GM23248 (cell line): ENCODE measurements around the gene RAI14. TPM values are rescaled to one million over a fixed set of nuclear protein-coding genes. Genes with fewer than 3 reads are reported as not detected.

ENCODE experiments used
- DNase-seq: peaks from one replicate; pipeline ENCODE4 v3.0.0-alpha.2; 2015
- H2AFZ ChIP-seq: fragments of 200-600 bp; sonication (generic); 2 replicates; pipeline ENCODE4 v1.6.1; 2016; ENCODE audit warnings: antibody characterized with exemption
- H3F3A ChIP-seq: fragments of 200-600 bp; sonication (generic); 2 replicates; pipeline ENCODE4 v1.6.1; 2016; ENCODE audit warnings: mild to moderate bottlenecking, antibody characterized with exemption, mixed run types; ENCODE audit not compliant: insufficient read depth
- H3K27ac ChIP-seq: fragments of 200-600 bp; sonication (generic); 2 replicates; pipeline ENCODE4 v1.5.1; 2016; ENCODE audit warnings: mild to moderate bottlenecking
- H3K27me3 ChIP-seq: fragments of 200-600 bp; sonication (generic); replicated peaks from 2 replicates; pipeline ENCODE4 v1.6.1; 2016; ENCODE audit warnings: mild to moderate bottlenecking; ENCODE audit not compliant: insufficient read depth
- H3K36me3 ChIP-seq: fragments of 200-600 bp; sonication (generic); 2 replicates; pipeline ENCODE4 v1.6.1; 2016; ENCODE audit warnings: low read depth, mild to moderate bottlenecking
- H3K4me1 ChIP-seq: fragments of 200-600 bp; sonication (generic); 2 replicates; pipeline ENCODE4 v1.6.1; 2016; ENCODE audit warnings: mild to moderate bottlenecking; ENCODE audit not compliant: insufficient read depth
- H3K4me2 ChIP-seq: fragments of 200-600 bp; sonication (generic); one replicate; pipeline ENCODE4 v1.6.1; 2016; ENCODE audit warnings: mild to moderate bottlenecking; ENCODE audit not compliant: unreplicated experiment
- H3K4me3 ChIP-seq: fragments of 200-600 bp; sonication (generic); 2 replicates; pipeline ENCODE4 v1.5.1; 2016; ENCODE audit warnings: mild to moderate bottlenecking
- H3K79me2 ChIP-seq: fragments of 200-600 bp; sonication (generic); 2 replicates; pipeline ENCODE4 v1.6.1; 2016; ENCODE audit warnings: mild to moderate bottlenecking; ENCODE audit not compliant: insufficient read depth
- H3K9ac ChIP-seq: fragments of 200-600 bp; sonication (generic); 2 replicates; pipeline ENCODE4 v1.6.1; 2016; ENCODE audit warnings: mild to moderate bottlenecking
- H3K9me2 ChIP-seq: fragments of 200-600 bp; sonication (generic); 2 replicates; pipeline ENCODE4 v1.6.1; 2016; ENCODE audit warnings: mixed run types, mild to moderate bottlenecking, moderate library complexity; ENCODE audit not compliant: insufficient read depth
- H3K9me3 ChIP-seq: fragments of 200-600 bp; sonication (generic); one replicate; pipeline ENCODE4 v1.6.1; 2017; ENCODE audit warnings: low read depth
- H4K20me1 ChIP-seq: fragments of 200-600 bp; sonication (generic); 2 replicates; pipeline ENCODE4 v1.6.0; 2016; ENCODE audit not compliant: insufficient read depth
- EZH2 ChIP-seq: fragments of 200-600 bp; sonication (generic); IDR thresholded peaks from 2 replicates; pipeline ENCODE4 v1.6.1; 2018; ENCODE audit warnings: antibody characterized with exemption, mild to moderate bottlenecking; ENCODE audit not compliant: insufficient read depth, poor library complexity, severe bottlenecking
- EZH2phosphoT487 ChIP-seq: fragments of 200-600 bp; sonication (generic); IDR thresholded peaks from 2 replicates; pipeline ENCODE4 v1.6.1; 2018; ENCODE audit warnings: antibody characterized with exemption, moderate library complexity, mild to moderate bottlenecking, low read depth; ENCODE audit not compliant: insufficient read depth
- WGBS, 2 experiments: methylation state at CpG; one replicate each; pipeline ENCODE4 v1.1.6; 2015 to 2017; ENCODE audit warnings: low lambda C conversion rate in 2 of 2, low coverage in 1 of 2; ENCODE audit errors: missing lambda C conversion rate in 2 of 2; 5-methylcytosine and 5-hydroxymethylcytosine counted together
- in situ Hi-C: fragments of 300-500 bp; cut with MboI; formaldehyde crosslinking; loops from 2 replicates; pipeline ENCODE4 v1.15.0; 2020
- polyA plus RNA-seq: library from polyadenylated mRNA; unstranded; fragments of >200 nt; fragmentation: Nextera tagmentation; extraction: Ambion mirVana; gene quantifications from 2 replicates; pipeline ENCODE4 v1.2.1, GENCODE V29; 2016
- total RNA-seq: library from RNA; depleted of rRNA; stranded (reverse); fragments of >200 nt; shearing (Covaris generic); gene quantifications from 2 replicates; pipeline ENCODE4 v1.2.3, GENCODE V29; 2014

RAI14 gene
- total and polyA plus RNA-seq, 2 experiments from 2014 or later = 116 to 124 TPM

- 85 to 97% methylated on average over 2 of the region's 2 CpGs for WGBS, 2 experiments
- Histone ChIP-seq H3K9me3 (no peaks in the 10 kb centered on the region), H3K4me2 (no peak overlapping the region), H3K79me2 (no peaks in the 10 kb centered on the region), H2AFZ (no peak overlapping the region), H3K9me2 (no peaks in the 10 kb centered on the region), H3K27me3 (no peaks in the 10 kb centered on the region), H3K36me3 (no peaks in the 10 kb centered on the region), H4K20me1 (no peaks in the 10 kb centered on the region), H3K27ac (no peak overlapping the region), H3K9ac (no peak overlapping the region), H3K4me3 (no peak overlapping the region), H3F3A (no peaks in the 10 kb centered on the region), H3K4me1 (no peaks in the 10 kb centered on the region)
- DNase-seq = no peak
- in situ Hi-C loops = no loop called here
- TF ChIP-seq EZH2 = no peak
- TF ChIP-seq EZH2phosphoT487 = no peak
These were observed 192.1 kb downstream of the RAI14 start for GRCh38 chr5:34848230-34848629.

DNA sequence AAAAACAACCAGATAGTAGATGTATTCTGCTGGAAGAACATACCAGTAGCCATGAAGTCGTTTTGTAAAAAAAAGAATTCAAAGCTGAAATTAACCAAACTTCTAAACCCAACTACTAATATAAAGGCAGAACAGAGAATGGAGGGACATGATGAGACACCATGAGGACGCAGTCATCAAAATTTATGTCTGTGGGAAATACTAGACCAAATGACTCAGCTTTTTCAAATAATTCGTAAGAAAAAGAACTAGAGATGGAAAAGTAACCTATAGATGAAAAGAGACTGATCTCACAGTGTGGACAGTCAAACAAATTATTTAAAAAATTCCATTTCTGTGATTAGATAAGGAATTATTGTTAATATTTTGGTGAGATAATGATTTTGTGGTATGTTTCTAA is 193.1 kb downstream of the RAI14 start:
- no peak overlapping the region for H2AFZ ChIP-seq
- H3K9ac ChIP-seq = no peak overlapping the region
- no peaks in the 10 kb centered on the region for H3K36me3 ChIP-seq
- H4K20me1 ChIP-seq = no peaks in the 10 kb centered on the region
- no peaks in the 10 kb centered on the region for H3K4me1 ChIP-seq
- no peaks in the 10 kb centered on the region for H3K79me2 ChIP-seq
- no peaks in the 10 kb centered on the region for H3K9me3 ChIP-seq
- 76 to 79% methylated on average over 3 of the region's 3 CpGs for WGBS, 2 experiments
- H3K27me3 ChIP-seq = no peaks in the 10 kb centered on the region
- H3K4me3 ChIP-seq = no peak overlapping the region
- H3K4me2 ChIP-seq = no peak overlapping the region
- in situ Hi-C loops = no loop called here
- no peak for TF ChIP-seq EZH2phosphoT487
- no peak for TF ChIP-seq EZH2
- peak; percentile 24 for DNase-seq
- H3K27ac ChIP-seq = no peak overlapping the region
- H3K9me2 ChIP-seq = no peaks in the 10 kb centered on the region
- no peaks in the 10 kb centered on the region for H3F3A ChIP-seq

GRCh38 chr5:34854459-34855174 is 198.5 kb downstream of the RAI14 start:
- no peak for TF ChIP-seq EZH2phosphoT487
- no peak for TF ChIP-seq EZH2
- H2AFZ ChIP-seq = no peak overlapping the region
- 57 to 74% methylated on average over 4 of the region's 4 CpGs for WGBS, 2 experiments
- no peaks in the 10 kb centered on the region for H3K36me3 ChIP-seq
- no peaks in the 10 kb centered on the region for H3K9me3 ChIP-seq
- H3K4me2 ChIP-seq = no peak overlapping the region
- no peak overlapping the region for H3K9ac ChIP-seq
- H3K27me3 ChIP-seq = no peaks in the 10 kb centered on the region
- H3K79me2 ChIP-seq = no peaks in the 10 kb centered on the region
- H3K27ac ChIP-seq = no peak overlapping the region
- no peaks in the 10 kb centered on the region for H3K4me1 ChIP-seq
- in situ Hi-C loops = no loop called here
- H3F3A ChIP-seq = no peaks in the 10 kb centered on the region
- no peak overlapping the region for H3K4me3 ChIP-seq
- H3K9me2 ChIP-seq = no peaks in the 10 kb centered on the region
- peak; percentile 15 for DNase-seq
- no peaks in the 10 kb centered on the region for H4K20me1 ChIP-seq

- no peaks in the 10 kb centered on the region for H3K36me3 ChIP-seq
- TF ChIP-seq EZH2 (no peak), EZH2phosphoT487 (no peak)
- peak overlapping the region; percentile 31; the same call in 1 of the 2 replicates for H2AFZ ChIP-seq
- no peaks in the 10 kb centered on the region for H3K9me2 ChIP-seq
- H3K27ac ChIP-seq = no peak overlapping the region
- in situ Hi-C loops = no loop called here
- no peak overlapping the region for H3K9ac ChIP-seq
- peak; percentile 53 for DNase-seq
- no peaks in the 10 kb centered on the region for H4K20me1 ChIP-seq
- H3K4me2 ChIP-seq = no peak overlapping the region
- H3K79me2 ChIP-seq = no peaks in the 10 kb centered on the region
- no peaks in the 10 kb centered on the region for H3K9me3 ChIP-seq
- H3F3A ChIP-seq = no peaks in the 10 kb centered on the region
- no peak overlapping the region for H3K4me3 ChIP-seq
- H3K27me3 ChIP-seq = no peaks in the 10 kb centered on the region
- H3K4me1 ChIP-seq = no peaks in the 10 kb centered on the region
- 28 to 48% methylated on average over 3 of the region's 3 CpGs for WGBS, 2 experiments
These were observed 201.0 kb downstream of the RAI14 start for GRCh38 chr5:34857161-34857560.
